Vagina (tissue), 2 donors: ENCODE data around the gene MFRP. TPM values are rescaled to one million over a fixed set of nuclear protein-coding genes. Genes with fewer than 3 reads are reported as not detected.

Experiments
- DNase-seq, 2 donors: peaks; one replicate each; pipeline ENCODE4 v3.0.0-alpha.2; 2017; ENCODE audit errors: extremely low spot score in 2 of 2
- H3K27ac ChIP-seq: fragments of 200-600 bp; sonication (generic); one replicate; pipeline ENCODE4 v1.5.1; 2019
- H3K27me3 ChIP-seq: fragments of 200-600 bp; sonication (generic); one replicate; pipeline ENCODE4 v1.5.1; 2019
- H3K36me3 ChIP-seq, 2 donors: fragments of 200-600 bp; sonication (generic); one replicate each; pipeline ENCODE4 v1.5.1; 2017 to 2019
- H3K4me1 ChIP-seq: fragments of 200-600 bp; sonication (generic); one replicate; pipeline ENCODE4 v1.5.1; 2019
- H3K4me3 ChIP-seq, 2 donors: fragments of 200-600 bp; sonication (generic); 1 replicate in 1 of 2; 2 replicates in 1 of 2; pipeline ENCODE4 v1.5.1; 2016 to 2019
- H3K9me3 ChIP-seq: fragments of 200-600 bp; sonication (generic); one replicate; pipeline ENCODE4 v1.5.1; 2019
- CTCF ChIP-seq, 3 experiments: fragments of 450-650 bp in 2 of 3; fragments of 200-600 bp in 1 of 3; sonication (generic) in 1 of 3; IDR thresholded peaks; one replicate each; pipeline ENCODE4 v1.5.1; 2017 to 2019; ENCODE audit warnings: antibody characterized with exemption in 3 of 3, mild to moderate bottlenecking in 2 of 3, moderate library complexity in 2 of 3
- POLR2A ChIP-seq, 2 donors: fragments of 450-650 bp; IDR thresholded peaks; one replicate each; pipeline ENCODE4 v1.6.1; 2017; ENCODE audit warnings: antibody characterized with exemption in 2 of 2, mild to moderate bottlenecking in 2 of 2, moderate library complexity in 2 of 2
- POLR2AphosphoS5 ChIP-seq, 2 donors: sonication (generic); formaldehyde crosslinking; IDR thresholded peaks; one replicate each; pipeline ENCODE4 v1.9.0; 2017; ENCODE audit warnings: antibody characterized with exemption in 2 of 2, mild to moderate bottlenecking in 2 of 2, low read depth in 1 of 2; ENCODE audit not compliant: insufficient read depth in 1 of 2
- intact Hi-C: fragments of 100-400 bp; cut with DNase I; formaldehyde crosslinking; loops from one replicate; pipeline ENCODE4 v1.15.1; 2023
- total RNA-seq: library from RNA; depleted of rRNA; stranded (reverse); fragments of >200 nt; gene quantifications from one replicate; pipeline ENCODE4 v1.2.3, GENCODE V29; 2016

Gene MFRP
- total RNA-seq, 1 donor from 2014 or later = not detected

GRCh38 chr11:119365071-119365591, 18.6 kb upstream of the MFRP start:
- Histone ChIP-seq H3K36me3 (no peaks in the 10 kb centered on the region), H3K27me3 (no peaks in the 10 kb centered on the region), H3K27ac (peak overlapping the region; percentile 79), H3K4me1 (peaks cover 68% of the 10 kb centered on the region), H3K4me3 (no peak overlapping the region), H3K9me3 (no peaks in the 10 kb centered on the region)
- no peak for DNase-seq
- intact Hi-C loops = no loop called here
- TF ChIP-seq POLR2A (IDR thresholded peaks at IDR 0.05) (no peak), POLR2AphosphoS5 (IDR thresholded peaks at IDR 0.05; ENCODE audit: insufficient read depth in 1 of 2, low read depth in 1 of 2) (peak in 1 of 2 donors; percentile 20)

GRCh38 chr11:119363851-119364590, 17.5 kb upstream of the MFRP start:
- H3K4me3 ChIP-seq = peak overlapping the region; percentile 41 to 67
- peaks cover 57% of the 10 kb centered on the region for H3K4me1 ChIP-seq
- no peak for DNase-seq
- intact Hi-C loops = no loop called here
- no peaks in the 10 kb centered on the region for H3K36me3 ChIP-seq
- no peaks in the 10 kb centered on the region for H3K27me3 ChIP-seq
- peak overlapping the region; percentile 79 for H3K27ac ChIP-seq
- peak in 1 of 2 donors; percentile 41 for TF ChIP-seq POLR2A (IDR thresholded peaks at IDR 0.05)
- no peak for TF ChIP-seq CTCF (IDR thresholded peaks at IDR 0.05)
- TF ChIP-seq POLR2AphosphoS5 (IDR thresholded peaks at IDR 0.05; ENCODE audit: insufficient read depth in 1 of 2, low read depth in 1 of 2) = no peak
- no peaks in the 10 kb centered on the region for H3K9me3 ChIP-seq

GRCh38 chr11:119363081-119363850, 16.8 kb upstream of the MFRP start:
- Histone ChIP-seq H3K27ac (peak overlapping the region; percentile 79), H3K27me3 (no peaks in the 10 kb centered on the region), H3K9me3 (no peaks in the 10 kb centered on the region), H3K36me3 (no peaks in the 10 kb centered on the region), H3K4me1 (peaks cover 50% of the 10 kb centered on the region), H3K4me3 (peak overlapping the region; percentile 41 to 67)
- TF ChIP-seq POLR2A (IDR thresholded peaks at IDR 0.05) = no peak
- no peak for TF ChIP-seq CTCF (IDR thresholded peaks at IDR 0.05)
- TF ChIP-seq POLR2AphosphoS5 (IDR thresholded peaks at IDR 0.05; ENCODE audit: insufficient read depth in 1 of 2, low read depth in 1 of 2) = no peak
- intact Hi-C loops = no loop called here
- no peak for DNase-seq

- Histone ChIP-seq H3K9me3 (no peaks in the 10 kb centered on the region), H3K27ac (peak overlapping the region; percentile 79), H3K4me3 (peak overlapping the region in 1 of 2 donors; percentile 41), H3K27me3 (no peaks in the 10 kb centered on the region), H3K36me3 (no peaks in the 10 kb centered on the region), H3K4me1 (peaks cover 44% of the 10 kb centered on the region)
- DNase-seq = no peak
- TF ChIP-seq POLR2A (IDR thresholded peaks at IDR 0.05) (no peak), POLR2AphosphoS5 (IDR thresholded peaks at IDR 0.05; ENCODE audit: insufficient read depth in 1 of 2, low read depth in 1 of 2) (no peak), CTCF (IDR thresholded peaks at IDR 0.05) (no peak)
- intact Hi-C loops = no loop called here
Measured at GRCh38 chr11:119362741-119363080, 16.2 kb upstream of the MFRP start.

GRCh38 chr11:119361941-119362725, 15.6 kb upstream of the MFRP start:
- Histone ChIP-seq H3K27me3 (no peaks in the 10 kb centered on the region), H3K27ac (peak overlapping the region; percentile 79), H3K4me3 (peak overlapping the region in 1 of 2 donors; percentile 41), H3K36me3 (no peaks in the 10 kb centered on the region), H3K4me1 (peaks cover 39% of the 10 kb centered on the region), H3K9me3 (no peaks in the 10 kb centered on the region)
- intact Hi-C loops = no loop called here
- no peak for DNase-seq
- TF ChIP-seq CTCF (IDR thresholded peaks at IDR 0.05) (no peak), POLR2A (IDR thresholded peaks at IDR 0.05) (no peak), POLR2AphosphoS5 (IDR thresholded peaks at IDR 0.05; ENCODE audit: insufficient read depth in 1 of 2, low read depth in 1 of 2) (no peak)
